ENCODE results near the gene FAM187B.
A peak's percentile ranks its signal among the peaks of the same experiment; 100 is the strongest.

GRCh38 chr19:35269438-35270117, 41.0 kb upstream of the FAM187B start:
- TF ChIP-seq EZH2 (IDR thresholded peaks at IDR 0.05; ENCODE audit: insufficient read depth, low read length) = no peak
- peak; percentile 7 for TF ChIP-seq CTCF (IDR thresholded peaks at IDR 0.05; ENCODE audit: insufficient read depth, low read depth, low read length)

Data from astrocyte (in vitro differentiated cells and primary cell).